Measurements from ENCODE around the gene MORN5.

The MORN5 gene

GRCh38 chr9:122217640-122218039 lies 57.9 kb downstream of the MORN5 start:
- TF ChIP-seq CTCF (conservative IDR thresholded peaks at IDR 0.05), result no peak
- peak overlapping the region; percentile 45 for H3K27ac ChIP-seq

DNA sequence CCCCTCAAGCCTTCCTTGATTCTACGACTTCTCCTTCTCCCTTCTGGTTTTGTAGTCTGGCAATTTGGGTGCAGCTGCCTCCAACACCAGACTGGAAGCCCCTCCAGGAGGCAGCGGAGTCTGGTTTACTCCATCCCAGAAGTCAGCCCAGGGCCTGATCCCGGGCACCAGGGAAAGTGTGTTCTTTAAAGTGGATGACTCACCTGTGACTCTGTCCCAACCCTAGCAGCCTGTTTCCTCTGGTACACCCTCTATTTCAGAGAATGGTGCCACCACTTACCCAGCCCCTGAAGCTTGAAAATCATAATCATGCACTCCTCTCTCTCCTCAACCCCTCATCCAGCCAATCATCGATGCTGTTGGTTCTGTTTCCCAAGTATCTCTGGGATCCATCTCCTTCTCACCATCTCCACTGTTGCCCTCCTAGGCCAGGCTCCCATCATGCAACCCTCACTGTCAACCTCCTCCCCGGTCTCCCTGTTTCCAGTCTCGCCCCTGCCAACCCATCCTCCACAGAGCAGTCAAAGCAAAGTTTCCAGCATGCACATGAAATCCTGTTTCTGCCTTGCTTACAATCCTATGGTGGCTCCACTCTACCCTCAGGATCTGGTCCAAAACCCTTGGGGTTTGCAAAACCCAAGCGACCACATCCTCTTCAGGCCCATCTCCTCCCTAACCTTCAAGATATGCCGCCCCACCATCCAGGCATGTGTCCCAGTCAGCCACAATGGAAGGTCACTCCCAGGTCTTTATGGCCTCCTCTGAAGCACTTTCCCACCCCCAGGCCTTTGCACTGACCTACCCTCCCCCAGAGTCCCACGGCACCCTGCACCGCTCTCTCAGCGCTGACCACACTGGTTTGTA lies 58.6 kb downstream of the MORN5 start:
- peak overlapping the region; percentile 45 for H3K27ac ChIP-seq
- TF ChIP-seq CTCF (conservative IDR thresholded peaks at IDR 0.05), result no peak

DNA sequence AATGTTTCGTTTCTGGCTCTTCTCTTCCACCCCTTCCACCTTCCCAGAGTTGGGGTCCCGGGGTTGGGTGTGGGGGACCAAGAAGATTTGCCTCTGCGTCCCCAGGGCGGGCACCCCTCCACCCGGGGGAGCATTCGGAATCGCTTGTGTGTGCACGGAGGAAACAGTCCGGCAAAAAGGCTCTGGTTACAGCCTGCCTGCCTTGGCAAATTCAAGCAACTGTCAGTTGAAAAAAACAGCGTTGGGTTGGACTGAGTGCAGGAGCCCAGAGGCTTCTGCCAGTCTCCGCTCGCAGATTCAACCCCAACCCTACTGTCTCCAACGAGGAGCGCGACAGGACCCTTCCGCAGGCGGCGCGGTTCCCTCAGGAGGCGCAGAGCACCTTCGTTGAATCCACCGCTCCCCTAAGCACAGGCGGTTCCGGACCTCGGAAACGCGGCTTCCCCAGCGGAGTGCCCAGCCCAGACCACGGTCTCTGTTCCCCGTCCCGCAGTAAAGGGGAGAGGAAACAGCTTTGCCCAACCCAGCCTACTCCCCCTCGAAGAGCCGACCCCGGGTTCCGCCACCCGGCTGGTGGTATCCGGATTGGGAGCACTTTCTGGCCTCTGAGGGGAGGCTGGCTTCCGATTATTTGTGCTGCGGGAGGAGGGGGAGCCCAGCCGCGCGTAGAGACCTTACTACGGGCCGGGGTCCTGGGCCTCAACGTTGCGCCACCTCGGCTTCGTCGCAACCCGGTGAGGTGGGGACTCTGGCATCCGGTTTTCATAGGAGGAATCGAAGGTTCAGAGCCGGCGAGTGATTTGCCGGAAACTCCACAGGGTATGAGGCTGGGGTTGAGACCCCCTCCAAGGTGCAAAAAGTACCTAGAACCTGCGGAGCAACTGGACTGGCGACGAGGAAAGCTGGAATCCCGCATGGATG lies 59.5 kb downstream of the MORN5 start:
- TF ChIP-seq CTCF (conservative IDR thresholded peaks at IDR 0.05), result no peak
- no peak overlapping the region for H3K27ac ChIP-seq

GRCh38 chr9:122219856-122220672 lies 60.4 kb downstream of the MORN5 start:
- no peak overlapping the region for H3K27ac ChIP-seq
- no peak for TF ChIP-seq CTCF (conservative IDR thresholded peaks at IDR 0.05)

GRCh38 chr9:122220673-122221182 lies 61.0 kb downstream of the MORN5 start:
- H3K27ac ChIP-seq, result no peak overlapping the region
- no peak for TF ChIP-seq CTCF (conservative IDR thresholded peaks at IDR 0.05)

DNA sequence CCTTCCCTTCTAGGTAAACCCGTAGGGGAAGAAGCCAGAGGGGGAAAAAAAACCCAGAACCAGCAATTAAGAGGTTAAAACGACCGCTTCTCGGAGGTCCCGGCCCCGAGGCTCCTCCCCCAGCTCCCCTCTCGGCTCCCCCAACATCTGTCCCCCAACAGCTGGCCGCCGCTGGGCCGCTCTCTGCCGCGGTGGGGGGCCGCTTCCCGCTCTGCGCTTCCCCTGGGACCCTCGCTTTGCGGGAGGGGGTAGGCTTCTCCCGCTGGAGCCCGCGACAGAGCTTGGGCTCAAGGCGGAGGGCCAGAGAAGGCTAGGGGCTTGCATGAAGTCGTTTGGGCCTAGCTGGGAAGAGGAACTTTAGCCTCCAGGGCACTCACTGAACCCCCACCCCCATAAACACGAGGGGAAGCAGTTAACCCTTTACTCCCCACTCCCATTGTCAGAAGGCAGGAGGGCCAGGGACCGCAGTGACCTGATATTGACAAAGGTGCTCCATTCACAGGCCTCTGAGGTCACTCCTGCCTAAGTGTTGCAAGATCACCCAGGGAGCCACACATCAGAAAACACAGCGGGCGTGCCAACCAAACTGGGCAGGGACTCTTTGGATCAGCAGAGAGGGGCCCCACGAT lies 61.6 kb downstream of the MORN5 start:
- TF ChIP-seq CTCF (conservative IDR thresholded peaks at IDR 0.05), result no peak
- H3K27ac ChIP-seq, result no peak overlapping the region

Measured in VCaP (cell line).